Fibroblast of villous mesenchyme (primary cell): ENCODE measurements around the gene PBX1. TPM values are rescaled to one million over a fixed set of nuclear protein-coding genes. Genes with fewer than 3 reads are reported as not detected.

Experiments used
- DNase-seq: peaks from one replicate; pipeline ENCODE4 v3.0.0-alpha.2; 2010; ENCODE audit warnings: low read depth
- H3K4me3 ChIP-seq: 2 replicates; pipeline ENCODE4 v1.5.1; 2011; ENCODE audit warnings: low read depth, mild to moderate bottlenecking, low read length
- total RNA-seq: library from RNA; depleted of rRNA; stranded (reverse); fragments of >200 nt; gene quantifications from 2 replicates; pipeline ENCODE4 v1.2.3, GENCODE V29; 2012
- TF ChIP-seq, protein P1 (sequence below): IDR thresholded peaks from 2 replicates; pipeline ENCODE4 v1.5.1; 2012; ENCODE audit warnings: low read depth, mild to moderate bottlenecking, low read length; ENCODE audit not compliant: insufficient read depth

The PBX1 gene
- total RNA-seq, 1 donor = 67.4 TPM

DNA sequence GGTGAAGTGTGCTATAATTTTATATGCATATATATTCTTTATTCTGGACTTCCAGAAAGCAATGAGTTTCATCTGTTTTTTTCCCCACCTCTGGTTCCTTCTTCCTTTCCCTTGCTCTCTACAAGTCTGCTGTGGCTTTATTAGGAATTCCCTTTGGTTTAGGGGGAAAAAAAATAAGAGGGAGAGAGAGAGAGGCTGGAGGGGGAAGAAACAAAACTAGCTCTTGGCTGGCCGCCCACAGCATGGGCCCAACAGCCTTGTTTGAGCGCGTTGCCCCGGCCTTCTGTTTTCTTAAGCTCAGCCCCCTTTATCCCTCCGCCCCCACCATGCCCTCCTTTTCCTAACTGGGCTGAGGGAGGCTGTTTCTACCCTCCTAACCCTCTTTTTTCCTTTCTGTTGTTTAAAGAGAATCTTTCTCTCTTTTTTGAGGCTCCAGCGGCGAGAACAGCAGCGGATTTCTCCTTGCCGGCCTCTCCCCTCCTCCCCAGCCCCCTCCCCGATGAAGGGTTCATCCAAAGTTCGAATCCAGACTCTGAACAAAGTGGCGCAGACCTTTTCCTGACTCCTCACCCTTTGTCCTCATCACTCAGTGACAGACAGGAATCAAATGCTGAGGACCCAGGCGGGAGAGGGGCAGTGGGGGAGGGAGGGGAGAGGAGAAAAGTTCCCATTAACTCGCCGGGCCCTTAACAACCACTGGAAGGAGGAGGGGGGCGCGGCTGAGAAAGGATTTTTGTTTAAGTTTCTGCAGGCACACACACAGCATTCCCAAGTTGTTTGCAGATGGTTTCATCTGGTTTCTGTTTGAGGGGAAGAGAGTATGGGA is 29.7 kb downstream of the PBX1 start:
- TF ChIP-seq, protein P1, sequence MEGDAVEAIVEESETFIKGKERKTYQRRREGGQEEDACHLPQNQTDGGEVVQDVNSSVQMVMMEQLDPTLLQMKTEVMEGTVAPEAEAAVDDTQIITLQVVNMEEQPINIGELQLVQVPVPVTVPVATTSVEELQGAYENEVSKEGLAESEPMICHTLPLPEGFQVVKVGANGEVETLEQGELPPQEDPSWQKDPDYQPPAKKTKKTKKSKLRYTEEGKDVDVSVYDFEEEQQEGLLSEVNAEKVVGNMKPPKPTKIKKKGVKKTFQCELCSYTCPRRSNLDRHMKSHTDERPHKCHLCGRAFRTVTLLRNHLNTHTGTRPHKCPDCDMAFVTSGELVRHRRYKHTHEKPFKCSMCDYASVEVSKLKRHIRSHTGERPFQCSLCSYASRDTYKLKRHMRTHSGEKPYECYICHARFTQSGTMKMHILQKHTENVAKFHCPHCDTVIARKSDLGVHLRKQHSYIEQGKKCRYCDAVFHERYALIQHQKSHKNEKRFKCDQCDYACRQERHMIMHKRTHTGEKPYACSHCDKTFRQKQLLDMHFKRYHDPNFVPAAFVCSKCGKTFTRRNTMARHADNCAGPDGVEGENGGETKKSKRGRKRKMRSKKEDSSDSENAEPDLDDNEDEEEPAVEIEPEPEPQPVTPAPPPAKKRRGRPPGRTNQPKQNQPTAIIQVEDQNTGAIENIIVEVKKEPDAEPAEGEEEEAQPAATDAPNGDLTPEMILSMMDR = no peak
- peak overlapping the region; percentile 51 for H3K4me3 ChIP-seq
- DNase-seq = peak; percentile 86

DNA sequence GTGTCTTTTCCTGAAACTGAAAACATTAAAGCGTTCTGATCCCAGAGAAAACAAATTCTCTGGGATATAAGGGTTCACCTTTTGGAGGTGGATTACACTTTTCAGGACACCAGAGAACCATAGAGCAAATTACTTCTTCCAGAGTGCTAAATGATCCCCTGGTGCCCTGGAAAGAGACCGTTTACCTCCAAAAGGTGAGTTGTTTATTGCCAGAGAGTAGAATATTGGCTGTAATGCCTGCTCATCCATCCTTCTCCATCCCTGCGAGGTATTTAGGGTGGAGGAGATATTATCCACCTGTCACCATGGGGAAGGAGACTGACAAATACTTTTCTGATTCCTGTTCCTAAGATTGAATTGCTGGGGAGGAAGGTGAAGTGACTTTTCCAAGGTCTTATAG is 30.4 kb downstream of the PBX1 start:
- TF ChIP-seq, protein P1 = no peak
- no peak for DNase-seq
- no peak overlapping the region for H3K4me3 ChIP-seq

DNA sequence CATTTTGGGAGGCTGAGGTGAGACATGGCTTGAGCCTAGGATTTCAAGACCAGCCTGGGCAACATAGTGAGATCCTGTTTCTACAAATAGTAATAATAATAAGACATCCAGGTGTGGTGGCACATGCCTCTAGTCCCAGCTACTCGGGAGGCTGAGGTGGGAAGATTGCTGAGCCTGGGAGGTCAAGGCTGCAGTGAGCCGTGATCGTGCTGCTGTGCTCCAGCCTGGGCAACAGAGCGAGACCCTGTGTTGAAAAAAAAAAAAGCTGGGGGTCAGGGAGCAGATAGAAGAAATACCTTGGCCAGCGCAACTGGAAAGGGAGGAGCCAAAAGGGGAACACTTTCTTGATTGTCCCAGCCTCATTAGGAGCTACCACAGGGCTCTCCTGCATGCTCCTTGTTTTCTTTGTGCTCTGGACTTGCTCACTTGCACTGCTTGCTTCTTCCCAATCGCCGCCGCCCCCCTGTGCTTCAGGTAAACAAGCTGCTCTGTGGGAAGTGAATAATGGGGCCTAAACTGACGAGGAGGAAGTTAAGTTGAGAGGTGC is 31.1 kb downstream of the PBX1 start:
- TF ChIP-seq, protein P1 = no peak
- H3K4me3 ChIP-seq = no peak overlapping the region
- no peak for DNase-seq

DNA sequence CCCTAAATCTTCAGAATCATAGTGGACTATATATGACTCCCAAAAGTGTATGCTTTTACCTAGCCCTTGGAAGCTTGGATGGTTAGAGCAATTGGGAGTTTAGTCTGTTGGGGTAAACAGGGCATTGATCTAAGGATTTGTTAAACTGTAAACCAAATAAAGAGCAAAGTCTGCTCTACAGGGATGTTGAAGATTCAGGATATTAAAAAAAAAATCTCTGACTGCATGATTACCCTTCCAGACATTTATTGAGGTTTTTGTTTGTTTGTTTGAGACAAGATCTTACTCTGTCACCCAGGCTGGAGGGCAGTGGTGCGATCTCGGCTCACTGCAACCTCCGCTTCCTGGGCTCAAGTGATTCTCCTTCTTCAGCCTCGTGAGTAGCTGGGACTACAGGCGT is 31.6 kb downstream of the PBX1 start:
- no peak for DNase-seq
- H3K4me3 ChIP-seq = no peak overlapping the region
- TF ChIP-seq, protein P1 = no peak

DNA sequence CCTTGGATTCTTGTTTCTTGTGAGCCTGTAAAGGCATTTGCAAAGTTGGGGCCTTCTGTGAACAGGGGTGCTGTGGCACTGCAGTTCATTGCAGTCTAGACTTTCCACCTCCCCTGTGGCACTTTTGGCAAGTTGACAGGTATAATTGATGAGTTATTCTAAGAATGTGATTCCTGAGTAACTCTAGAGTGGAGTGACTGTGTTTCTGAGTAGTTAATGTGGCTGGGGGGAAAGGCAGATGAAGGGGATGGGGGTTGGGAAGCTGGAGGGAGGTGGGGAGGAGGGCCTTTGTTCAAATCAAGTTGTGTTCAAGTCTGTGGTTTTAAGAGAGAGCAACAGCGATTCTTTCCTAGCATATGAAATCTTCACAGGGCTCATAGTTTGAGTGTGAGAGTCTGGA is 32.9 kb downstream of the PBX1 start:
- TF ChIP-seq, protein P1 = no peak
- no peak overlapping the region for H3K4me3 ChIP-seq
- no peak for DNase-seq

DNA sequence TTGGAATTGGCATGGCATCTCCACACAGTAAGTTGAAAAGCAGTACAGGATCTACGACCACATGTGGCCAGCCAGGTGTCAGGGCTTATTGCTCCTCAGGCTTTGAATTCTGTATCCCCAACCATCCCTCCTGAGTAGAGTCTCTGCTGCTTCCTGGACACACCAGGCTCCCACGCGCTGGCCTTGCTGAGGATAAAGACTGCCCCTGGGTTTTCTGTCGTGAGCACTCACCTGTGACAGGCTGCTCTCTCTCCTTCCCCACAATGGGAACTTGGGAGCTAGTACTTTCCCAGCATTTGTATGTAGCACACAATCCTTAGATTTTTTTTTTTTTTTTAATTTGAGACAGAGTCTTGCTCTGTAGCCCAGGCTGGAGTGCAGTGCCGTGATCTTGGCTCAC is 33.6 kb downstream of the PBX1 start:
- TF ChIP-seq, protein P1 = no peak
- no peak for DNase-seq

More for the DNA sequence above, 33.6 kb downstream of the PBX1 start:
- no peak overlapping the region for H3K4me3 ChIP-seq
